Stomach (tissue), 9 donors: Measurements from ENCODE around the gene GULP1. TPM values are rescaled to one million over a fixed set of nuclear protein-coding genes. Genes with fewer than 3 reads are reported as not detected.
"Not testable (repeated sequence)": the region's sequence is repeated elsewhere in the genome, so short reads cannot be mapped to it uniquely, and the experiment has no call there.

Source experiments
- DNase-seq, 2 donors: peaks; one replicate each; pipeline versions ENCODE4 v3.0.0 to v3.0.0-alpha.2; 2013 to 2019
- H3K27ac ChIP-seq, 5 donors: fragments of 200-600 bp in 4 of 5; sonication (generic) in 4 of 5; one replicate each; pipeline ENCODE4 v1.5.1; 2013 to 2019; ENCODE audit warnings: mild to moderate bottlenecking in 1 of 5, moderate library complexity in 1 of 5
- H3K27me3 ChIP-seq, 3 donors: fragments of 200-600 bp; sonication (generic); one replicate each; pipeline ENCODE4 v1.5.1; 2017 to 2019; ENCODE audit warnings: mixed run types in 1 of 3
- H3K36me3 ChIP-seq, 4 donors: fragments of 200-600 bp; sonication (generic); 1 replicate in 3 of 4; 2 replicates in 1 of 4; pipeline ENCODE4 v1.5.1; 2016 to 2019
- H3K4me1 ChIP-seq, 4 donors: fragments of 200-600 bp; sonication (generic); one replicate each; pipeline ENCODE4 v1.5.1; 2016 to 2019
- H3K4me3 ChIP-seq, 4 donors: fragments of 200-600 bp; sonication (generic) in 3 of 4; one replicate each; pipeline ENCODE4 v1.5.1; 2016 to 2019; ENCODE audit warnings: mild to moderate bottlenecking in 1 of 4
- H3K9me3 ChIP-seq, 4 donors: fragments of 200-600 bp; sonication (generic); one replicate each; pipeline ENCODE4 v1.5.1; 2016 to 2019
- EP300 ChIP-seq: sonication (generic); formaldehyde crosslinking; IDR thresholded peaks from one replicate; pipeline ENCODE4 v1.6.1; 2017; ENCODE audit warnings: antibody characterized with exemption
- POLR2A ChIP-seq, 4 donors: fragments of 450-650 bp; IDR thresholded peaks; one replicate each; pipeline ENCODE4 v1.6.1; 2016; ENCODE audit warnings: antibody characterized with exemption in 4 of 4, control low read depth in 2 of 4, mild to moderate bottlenecking in 1 of 4, moderate library complexity in 1 of 4
- POLR2AphosphoS5 ChIP-seq, 3 donors: sonication (generic); formaldehyde crosslinking; IDR thresholded peaks; one replicate each; pipeline ENCODE4 v1.6.1; 2016; ENCODE audit warnings: antibody characterized with exemption in 3 of 3
- WGBS, 5 donors: extraction: QIAGEN DNeasy Blood & Tissue Kit in 3 of 5; methylation state at CpG; one replicate each; pipeline versions ENCODE4 v1.1.5 to v1.1.7; 2013 to 2018; 5-methylcytosine and 5-hydroxymethylcytosine counted together
- intact Hi-C: fragments of 100-400 bp; cut with DNase I; formaldehyde crosslinking; loops from one replicate; pipeline ENCODE4 v1.15.1; 2023; ENCODE audit warnings: low total_unique reads
- polyA plus RNA-seq, 3 donors: library from polyadenylated mRNA; stranded (reverse); fragments of 200-250 nt; gene quantifications; one replicate each; pipeline ENCODE4 v1.2.3, GENCODE V29; 2013
- total RNA-seq, 5 donors: library from RNA; depleted of rRNA; stranded (reverse); fragments of >200 nt; gene quantifications; one replicate each; pipeline versions ENCODE4 v1.1.0 to v1.2.3, GENCODE V29; 2014 to 2016
- TF ChIP-seq, protein P1 (sequence below), 7 experiments: fragments of 450-650 bp in 4 of 7; fragments of 200-600 bp in 3 of 7; sonication (generic) in 3 of 7; IDR thresholded peaks; one replicate each; pipeline ENCODE4 v1.5.1; 2016 to 2019; ENCODE audit warnings: antibody characterized with exemption in 7 of 7, control low read depth in 2 of 7, mild to moderate bottlenecking in 1 of 7
- donor health status: healthy with polysubstance abuse.
- donor health status: Bipolar disorder and iron deficiency.
- donor health status: healthy.

Gene GULP1
- total and polyA plus RNA-seq, 8 donors, result 4.9 to 179 (median 32.8) TPM

DNA sequence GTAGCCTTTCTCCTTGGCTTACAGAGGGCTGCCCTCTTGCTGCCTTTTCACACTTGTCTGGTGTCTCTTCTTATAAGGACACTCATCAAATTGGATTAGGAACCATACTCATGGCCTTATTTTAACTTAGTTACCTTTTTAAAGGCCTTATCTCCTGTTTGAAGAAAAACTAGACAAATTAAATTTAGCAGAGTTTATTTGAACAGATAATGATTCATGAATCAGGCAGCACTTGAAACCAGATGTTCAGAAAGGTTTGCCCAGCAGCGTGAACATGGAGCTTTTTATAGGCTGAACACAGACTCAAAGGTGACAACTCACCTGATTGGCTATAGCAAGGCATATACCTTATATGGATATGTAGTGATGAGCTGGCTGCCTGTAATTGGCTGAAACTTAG lies 238.0 kb downstream of the GULP1 start:
- H3K27ac ChIP-seq, result no peak overlapping the region

GRCh38 chr2:188534875-188535274 lies 243.2 kb downstream of the GULP1 start:
- TF ChIP-seq, protein P1, sequence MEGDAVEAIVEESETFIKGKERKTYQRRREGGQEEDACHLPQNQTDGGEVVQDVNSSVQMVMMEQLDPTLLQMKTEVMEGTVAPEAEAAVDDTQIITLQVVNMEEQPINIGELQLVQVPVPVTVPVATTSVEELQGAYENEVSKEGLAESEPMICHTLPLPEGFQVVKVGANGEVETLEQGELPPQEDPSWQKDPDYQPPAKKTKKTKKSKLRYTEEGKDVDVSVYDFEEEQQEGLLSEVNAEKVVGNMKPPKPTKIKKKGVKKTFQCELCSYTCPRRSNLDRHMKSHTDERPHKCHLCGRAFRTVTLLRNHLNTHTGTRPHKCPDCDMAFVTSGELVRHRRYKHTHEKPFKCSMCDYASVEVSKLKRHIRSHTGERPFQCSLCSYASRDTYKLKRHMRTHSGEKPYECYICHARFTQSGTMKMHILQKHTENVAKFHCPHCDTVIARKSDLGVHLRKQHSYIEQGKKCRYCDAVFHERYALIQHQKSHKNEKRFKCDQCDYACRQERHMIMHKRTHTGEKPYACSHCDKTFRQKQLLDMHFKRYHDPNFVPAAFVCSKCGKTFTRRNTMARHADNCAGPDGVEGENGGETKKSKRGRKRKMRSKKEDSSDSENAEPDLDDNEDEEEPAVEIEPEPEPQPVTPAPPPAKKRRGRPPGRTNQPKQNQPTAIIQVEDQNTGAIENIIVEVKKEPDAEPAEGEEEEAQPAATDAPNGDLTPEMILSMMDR (IDR thresholded peaks at IDR 0.05), result no peak
- TF ChIP-seq POLR2AphosphoS5 (IDR thresholded peaks at IDR 0.05), result no peak
- TF ChIP-seq POLR2A (IDR thresholded peaks at IDR 0.05), result no peak
- TF ChIP-seq EP300, result no peak
- no peaks in the 10 kb centered on the region for H3K27me3 ChIP-seq
- WGBS, 5 donors, result 92 to 98% (median 94%) methylated on average over 2 of the region's 2 CpGs
- intact Hi-C loops, result no loop called here
- H3K36me3 ChIP-seq, result no peaks in the 10 kb centered on the region
- H3K9me3 ChIP-seq, result no peaks in the 10 kb centered on the region
- H3K4me1 ChIP-seq, result no peaks in the 10 kb centered on the region
- DNase-seq, result no peak
- H3K27ac ChIP-seq, result no peak overlapping the region
- no peak overlapping the region for H3K4me3 ChIP-seq

More for the DNA sequence above, 238.0 kb downstream of the GULP1 start:
- intact Hi-C loops, result loop anchor here (10.0 kb wide), 1 partner anchor 455 kb away; no protein-coding TSS in a partner anchor
- DNase-seq, result no peak
- Histone ChIP-seq H3K27me3 (no peaks in the 10 kb centered on the region), H3K4me3 (no peak overlapping the region), H3K4me1 (peaks cover 0 to 30% (median 9%) of the 10 kb centered on the region in 4 donors), H3K36me3 (no peaks in the 10 kb centered on the region), H3K9me3 (no peaks in the 10 kb centered on the region)
- TF ChIP-seq POLR2A (IDR thresholded peaks at IDR 0.05), result no peak
- WGBS, 5 donors, result 79 to 96% (median 95%) methylated on average over 1 of the region's 1 CpG

GRCh38 chr2:188551671-188552070 lies 260.0 kb downstream of the GULP1 start:
- no peak for DNase-seq
- 72 to 83% (median 79%) methylated on average over 3 of the region's 3 CpGs for WGBS, 5 donors
- no peaks in the 10 kb centered on the region for H3K4me1 ChIP-seq
- H3K36me3 ChIP-seq, result no peaks in the 10 kb centered on the region
- TF ChIP-seq POLR2AphosphoS5 (IDR thresholded peaks at IDR 0.05) (no peak), EP300 (no peak), POLR2A (IDR thresholded peaks at IDR 0.05) (no peak)
- TF ChIP-seq, protein P1 (IDR thresholded peaks at IDR 0.05), result no peak
- H3K9me3 ChIP-seq, result no peaks in the 10 kb centered on the region
- intact Hi-C loops, result no loop called here
- H3K27ac ChIP-seq, result no peak overlapping the region
- no peaks in the 10 kb centered on the region for H3K27me3 ChIP-seq
- H3K4me3 ChIP-seq, result no peak overlapping the region

DNA sequence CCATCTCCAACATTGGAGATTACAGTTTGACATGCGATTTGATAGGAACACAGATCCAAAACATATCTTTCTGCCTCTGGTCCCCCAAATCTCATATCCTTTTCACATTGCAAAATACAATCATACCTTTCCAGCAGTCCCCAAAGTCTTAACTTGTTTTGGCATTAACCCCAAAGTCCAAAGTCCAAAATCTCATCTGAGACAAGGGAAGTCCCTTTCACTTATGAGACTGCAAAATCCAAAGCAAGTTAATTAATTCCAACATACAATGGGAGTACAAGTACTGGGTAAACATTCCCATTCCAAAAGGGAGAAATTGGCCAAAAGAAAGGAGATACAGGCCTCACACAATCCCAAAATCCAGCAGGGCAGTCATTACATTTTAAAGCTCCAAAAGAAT lies 265.4 kb downstream of the GULP1 start:
- peaks cover 0 to 12% (median 3%) of the 10 kb centered on the region in 4 donors for H3K9me3 ChIP-seq
- intact Hi-C loops, result no loop called here
- H3K27me3 ChIP-seq, result no peaks in the 10 kb centered on the region
- H3K27ac ChIP-seq, result no peak overlapping the region
- peaks cover 0 to 26% (median 5%) of the 10 kb centered on the region in 4 donors for H3K36me3 ChIP-seq
- TF ChIP-seq, protein P1 (IDR thresholded peaks at IDR 0.05), result no peak
- no peak for TF ChIP-seq EP300
- no peak for TF ChIP-seq POLR2A (IDR thresholded peaks at IDR 0.05)
- TF ChIP-seq POLR2AphosphoS5 (IDR thresholded peaks at IDR 0.05), result no peak
- H3K4me1 ChIP-seq, result no peaks in the 10 kb centered on the region
- no peak for DNase-seq
- no peak overlapping the region for H3K4me3 ChIP-seq
- WGBS, 5 donors, result 91 to 95% (median 93%) methylated on average over 1 of the region's 1 CpG

GRCh38 chr2:188559455-188559854 lies 267.8 kb downstream of the GULP1 start:
- H3K27ac ChIP-seq, H3K27me3 ChIP-seq, intact Hi-C loops, DNase-seq, H3K4me3 ChIP-seq, H3K4me1 ChIP-seq: not testable (repeated sequence)
- H3K36me3 ChIP-seq, result peaks cover 0 to 26% (median 5%) of the 10 kb centered on the region in 4 donors
- peaks cover 0 to 12% (median 3%) of the 10 kb centered on the region in 4 donors for H3K9me3 ChIP-seq
- 95 to 99% (median 97%) methylated on average over 2 of the region's 2 CpGs for WGBS, 5 donors
